Trophoblast cell (in vitro differentiated cells and primary cell): Measurements from ENCODE around the gene ATF7.
A peak's percentile ranks its signal among the peaks of the same experiment; 100 is the strongest.

Source experiments
- DNase-seq, 2 donors: peaks; one replicate each; pipeline ENCODE4 v3.0.0-alpha.2; 2016
- H2AFZ ChIP-seq: 2 replicates; pipeline ENCODE4 v1.6.1; 2013; ENCODE audit warnings: low read length, moderate library complexity, mild to moderate bottlenecking; ENCODE audit not compliant: insufficient read depth, poor library complexity
- H2AK5ac ChIP-seq: 2 replicates; pipeline ENCODE4 v1.6.1; 2013; ENCODE audit warnings: mild to moderate bottlenecking, low read length
- H2BK120ac ChIP-seq: 2 replicates; pipeline ENCODE4 v1.6.1; 2013; ENCODE audit warnings: low read length, mild to moderate bottlenecking, moderate library complexity; ENCODE audit not compliant: insufficient read depth, poor library complexity
- H2BK12ac ChIP-seq: 2 replicates; pipeline ENCODE4 v1.6.1; 2013; ENCODE audit warnings: mild to moderate bottlenecking, low read length, moderate library complexity
- H2BK5ac ChIP-seq: 2 replicates; pipeline ENCODE4 v1.6.1; 2013; ENCODE audit warnings: low read length, low read depth, moderate library complexity, mild to moderate bottlenecking; ENCODE audit not compliant: poor library complexity
- H3K14ac ChIP-seq: 2 replicates; pipeline ENCODE4 v1.6.1; 2013; ENCODE audit warnings: mild to moderate bottlenecking, low read length
- H3K18ac ChIP-seq: 2 replicates; pipeline ENCODE4 v1.6.1; 2013; ENCODE audit warnings: mild to moderate bottlenecking, low read length
- H3K23ac ChIP-seq: 2 replicates; pipeline ENCODE4 v1.6.1; 2013; ENCODE audit warnings: low read length
- H3K27ac ChIP-seq: 2 replicates; pipeline ENCODE4 v1.5.1; 2013; ENCODE audit warnings: low read depth, mild to moderate bottlenecking, inconsistent platforms, low read length, moderate library complexity
- H3K27me3 ChIP-seq: 2 replicates; pipeline ENCODE4 v1.6.1; 2013; ENCODE audit warnings: inconsistent platforms, mild to moderate bottlenecking, low read length, moderate library complexity; ENCODE audit not compliant: insufficient read depth
- H3K36me3 ChIP-seq, 2 experiments: 1 replicate in 1 of 2; 2 replicates in 1 of 2; pipeline ENCODE4 v1.6.1; 2013; ENCODE audit warnings: low read length in 2 of 2, mild to moderate bottlenecking in 2 of 2, moderate library complexity in 1 of 2; ENCODE audit not compliant: insufficient read depth in 2 of 2, control insufficient read depth in 1 of 2
- H3K4ac ChIP-seq: 2 replicates; pipeline ENCODE4 v1.6.1; 2013; ENCODE audit warnings: low read depth, mild to moderate bottlenecking, low read length, moderate library complexity
- H3K4me1 ChIP-seq, 2 experiments: 1 replicate in 1 of 2; 2 replicates in 1 of 2; pipeline ENCODE4 v1.6.1; 2013; ENCODE audit warnings: low read length in 2 of 2, mild to moderate bottlenecking in 2 of 2, moderate library complexity in 1 of 2; ENCODE audit not compliant: insufficient read depth in 2 of 2, control insufficient read depth in 1 of 2
- H3K4me2 ChIP-seq: 2 replicates; pipeline ENCODE4 v1.6.1; 2013; ENCODE audit warnings: inconsistent platforms, mild to moderate bottlenecking, low read length, moderate library complexity
- H3K4me3 ChIP-seq: 2 replicates; pipeline ENCODE4 v1.5.1; 2013; ENCODE audit warnings: mild to moderate bottlenecking, low read depth, low read length, inconsistent platforms
- H3K79me1 ChIP-seq: one replicate; pipeline ENCODE4 v1.6.1; 2013; ENCODE audit warnings: low read length
- H3K79me2 ChIP-seq: 2 replicates; pipeline ENCODE4 v1.6.1; 2013; ENCODE audit warnings: low read length, mild to moderate bottlenecking; ENCODE audit not compliant: control insufficient read depth, insufficient read depth, poor library complexity
- H3K9ac ChIP-seq: 2 replicates; pipeline ENCODE4 v1.6.1; 2013; ENCODE audit warnings: mild to moderate bottlenecking, low read length
- H3K9me3 ChIP-seq: 2 replicates; pipeline ENCODE4 v1.6.1; 2013; ENCODE audit warnings: low read depth, mild to moderate bottlenecking, control low read depth, inconsistent platforms, low read length; ENCODE audit not compliant: insufficient read depth
- H4K12ac ChIP-seq: 2 replicates; pipeline ENCODE4 v1.6.1; 2013; ENCODE audit warnings: low read depth, mild to moderate bottlenecking, low read length, moderate library complexity
- H4K8ac ChIP-seq: 2 replicates; pipeline ENCODE4 v1.6.1; 2013; ENCODE audit warnings: low read depth, mild to moderate bottlenecking, low read length, moderate library complexity
- H4K91ac ChIP-seq: one replicate; pipeline ENCODE4 v1.6.1; 2013; ENCODE audit warnings: low read depth, mild to moderate bottlenecking, low read length, moderate library complexity
- WGBS: extraction: QIAGEN DNeasy Blood & Tissue Kit; methylation state at CpG from one replicate; pipeline ENCODE4 v1.1.7; 2013; ENCODE audit warnings: missing lambda C conversion rate; ENCODE audit not compliant: insufficient read length, insufficient coverage; ENCODE audit errors: extremely low coverage; 5-methylcytosine and 5-hydroxymethylcytosine counted together

Gene ATF7

GRCh38 chr12:53486736-53487487 lies 139.3 kb downstream of the ATF7 start:
- H2BK120ac ChIP-seq, result no peak overlapping the region
- no peak for DNase-seq
- no peaks in the 10 kb centered on the region for H3K9me3 ChIP-seq
- H4K8ac ChIP-seq, result no peak overlapping the region
- no peak overlapping the region for H3K9ac ChIP-seq
- no peak overlapping the region for H2AFZ ChIP-seq
- WGBS, result no CpG with 5 or more reads among the region's 17 CpGs
- H3K4me1 ChIP-seq, result peaks cover 0 to 6% of the 10 kb centered on the region in 2 experiments
- no peak overlapping the region for H4K91ac ChIP-seq
- H2AK5ac ChIP-seq, result no peak overlapping the region
- no peaks in the 10 kb centered on the region for H3K79me1 ChIP-seq
- H3K18ac ChIP-seq, result no peak overlapping the region
- no peak overlapping the region for H3K4ac ChIP-seq
- no peak overlapping the region for H3K27ac ChIP-seq
- no peak overlapping the region for H4K12ac ChIP-seq
- H3K36me3 ChIP-seq, result peaks cover 31 to 38% of the 10 kb centered on the region in 2 experiments
- no peak overlapping the region for H2BK12ac ChIP-seq
- H3K14ac ChIP-seq, result no peak overlapping the region
- no peak overlapping the region for H3K23ac ChIP-seq
- no peak overlapping the region for H3K4me2 ChIP-seq
- H2BK5ac ChIP-seq, result no peak overlapping the region
- no peak overlapping the region for H3K4me3 ChIP-seq
- no peaks in the 10 kb centered on the region for H3K27me3 ChIP-seq
- no peaks in the 10 kb centered on the region for H3K79me2 ChIP-seq

GRCh38 chr12:53485955-53486735 lies 140.0 kb downstream of the ATF7 start:
- H4K91ac ChIP-seq, result no peak overlapping the region
- H3K4me2 ChIP-seq, result no peak overlapping the region
- H3K4me1 ChIP-seq, result peaks cover 0 to 6% of the 10 kb centered on the region in 2 experiments
- no peak overlapping the region for H2BK120ac ChIP-seq
- no peak overlapping the region for H3K14ac ChIP-seq
- no peaks in the 10 kb centered on the region for H3K79me2 ChIP-seq
- no peak overlapping the region for H4K8ac ChIP-seq
- H3K79me1 ChIP-seq, result no peaks in the 10 kb centered on the region
- H3K27ac ChIP-seq, result no peak overlapping the region
- no peak overlapping the region for H3K4ac ChIP-seq
- H2AK5ac ChIP-seq, result no peak overlapping the region
- no peaks in the 10 kb centered on the region for H3K9me3 ChIP-seq
- H3K4me3 ChIP-seq, result no peak overlapping the region
- no peak overlapping the region for H2BK5ac ChIP-seq
- no peak overlapping the region for H3K18ac ChIP-seq
- H3K23ac ChIP-seq, result no peak overlapping the region
- H3K36me3 ChIP-seq, result peaks cover 38 to 44% of the 10 kb centered on the region in 2 experiments
- no peak overlapping the region for H2AFZ ChIP-seq
- DNase-seq, result no peak
- no peak overlapping the region for H4K12ac ChIP-seq
- no CpG with 5 or more reads among the region's 10 CpGs for WGBS
- no peaks in the 10 kb centered on the region for H3K27me3 ChIP-seq
- peak overlapping the region; percentile 23 for H3K9ac ChIP-seq
- no peak overlapping the region for H2BK12ac ChIP-seq

- H3K4ac ChIP-seq, result no peak overlapping the region
- H3K27me3 ChIP-seq, result no peaks in the 10 kb centered on the region
- H2BK5ac ChIP-seq, result no peak overlapping the region
- H3K79me1 ChIP-seq, result no peaks in the 10 kb centered on the region
- DNase-seq, result no peak
- no CpG with 5 or more reads among the region's 10 CpGs for WGBS
- H3K23ac ChIP-seq, result no peak overlapping the region
- no peak overlapping the region for H4K12ac ChIP-seq
- no peak overlapping the region for H4K91ac ChIP-seq
- no peaks in the 10 kb centered on the region for H3K9me3 ChIP-seq
- H2BK12ac ChIP-seq, result no peak overlapping the region
- no peak overlapping the region for H3K18ac ChIP-seq
- no peak overlapping the region for H3K14ac ChIP-seq
- peaks cover 0 to 6% of the 10 kb centered on the region in 2 experiments for H3K4me1 ChIP-seq
- no peak overlapping the region for H3K4me2 ChIP-seq
- H2AK5ac ChIP-seq, result no peak overlapping the region
- no peak overlapping the region for H3K4me3 ChIP-seq
- no peak overlapping the region for H3K27ac ChIP-seq
- no peak overlapping the region for H4K8ac ChIP-seq
- no peak overlapping the region for H2AFZ ChIP-seq
- H3K36me3 ChIP-seq, result peaks cover 44 to 54% of the 10 kb centered on the region in 2 experiments
- H2BK120ac ChIP-seq, result no peak overlapping the region
- no peak overlapping the region for H3K9ac ChIP-seq
- no peaks in the 10 kb centered on the region for H3K79me2 ChIP-seq
Observed at GRCh38 chr12:53484686-53485575, 141.3 kb downstream of the ATF7 start.

- Histone ChIP-seq H3K23ac (no peak overlapping the region), H3K79me2 (no peaks in the 10 kb centered on the region), H3K4me1 (no peaks in the 10 kb centered on the region), H4K12ac (no peak overlapping the region), H3K18ac (no peak overlapping the region), H3K79me1 (no peaks in the 10 kb centered on the region), H2BK5ac (no peak overlapping the region), H3K9me3 (no peaks in the 10 kb centered on the region), H3K14ac (no peak overlapping the region), H3K27ac (no peak overlapping the region), H3K27me3 (no peaks in the 10 kb centered on the region), H4K8ac (no peak overlapping the region), H4K91ac (no peak overlapping the region), H3K4me3 (no peak overlapping the region), H2AFZ (no peak overlapping the region), H2AK5ac (no peak overlapping the region), H2BK120ac (no peak overlapping the region), H3K4ac (no peak overlapping the region), H3K9ac (no peak overlapping the region), H3K4me2 (no peak overlapping the region), H2BK12ac (no peak overlapping the region), H3K36me3 (peaks cover 44 to 59% of the 10 kb centered on the region in 2 experiments)
- no peak for DNase-seq
- WGBS, result 100% methylated on average over 3 of the region's 4 CpGs
Observed at GRCh38 chr12:53483979-53484377, 142.2 kb downstream of the ATF7 start.
